SK-N-SH treated with all-trans-retinoic acid at 6 μM for 48 hours (cell line): ENCODE data around the gene TAF4B.

Experiments
- ATAC-seq: fragments of 200-7000 bp; cut with Tn5 transposase; 3 replicates; pipeline ENCODE4 v1.9.1; 2020; ENCODE audit warnings: mild to moderate bottlenecking, moderate library complexity
- ARNTL ChIP-seq: fragments of 450-650 bp; formaldehyde crosslinking; IDR thresholded peaks from 2 replicates; pipeline ENCODE4 v1.5.0; 2020; ENCODE audit warnings: low read depth, mild to moderate bottlenecking, moderate library complexity, borderline replicate concordance
- BACH2 ChIP-seq: fragments of 250-450 bp; sonication (Bioruptor Pico); IDR thresholded peaks from 2 replicates; pipeline ENCODE4 v1.9.0; 2021; ENCODE audit warnings: mild to moderate bottlenecking, borderline replicate concordance
- CSRNP3 ChIP-seq: fragments of 250-450 bp; sonication (Bioruptor Pico); IDR thresholded peaks from 2 replicates; pipeline ENCODE4 v1.5.1; 2021; ENCODE audit warnings: mild to moderate bottlenecking, moderate library complexity
- ESRRG ChIP-seq: fragments of 250-450 bp; sonication (Bioruptor Pico); IDR thresholded peaks from 2 replicates; pipeline ENCODE4 v1.6.1; 2021; ENCODE audit warnings: mild to moderate bottlenecking
- GLIS3 ChIP-seq: fragments of 250-450 bp; sonication (Bioruptor Pico); IDR thresholded peaks from 2 replicates; pipeline ENCODE4 v1.5.0; 2020; ENCODE audit warnings: mild to moderate bottlenecking, moderate library complexity
- ISL1 ChIP-seq: fragments of 250-450 bp; sonication (Bioruptor Pico); IDR thresholded peaks from 2 replicates; pipeline ENCODE4 v2.1.2; 2022; ENCODE audit warnings: mild to moderate bottlenecking, moderate library complexity
- OSR1 ChIP-seq: fragments of 250-450 bp; sonication (Bioruptor Pico); IDR thresholded peaks from 2 replicates; pipeline ENCODE4 v1.8.0; 2022; ENCODE audit warnings: moderate library complexity, mild to moderate bottlenecking, inconsistent platforms
- PPARA ChIP-seq: fragments of 250-450 bp; sonication (Bioruptor Pico); IDR thresholded peaks from 2 replicates; pipeline ENCODE4 v1.5.0; 2020; ENCODE audit warnings: mild to moderate bottlenecking, borderline replicate concordance
- RARB ChIP-seq: fragments of 250-450 bp; sonication (Bioruptor Pico); IDR thresholded peaks from 2 replicates; pipeline ENCODE4 v1.8.0; 2021; ENCODE audit warnings: mild to moderate bottlenecking, moderate library complexity
- SNAI2 ChIP-seq: fragments of 250-450 bp; sonication (Bioruptor Pico); IDR thresholded peaks from 2 replicates; pipeline ENCODE4 v1.5.0; 2020; ENCODE audit warnings: mild to moderate bottlenecking, moderate library complexity
- ZFP3 ChIP-seq: fragments of 250-450 bp; sonication (Bioruptor Pico); IDR thresholded peaks from 2 replicates; pipeline ENCODE4 v1.5.0; 2020; ENCODE audit warnings: mild to moderate bottlenecking, moderate library complexity
- ZFP30 ChIP-seq: fragments of 450-650 bp; formaldehyde crosslinking; IDR thresholded peaks from 2 replicates; pipeline ENCODE4 v1.5.0; 2022; ENCODE audit warnings: mild to moderate bottlenecking, moderate library complexity
- ZNF565 ChIP-seq: fragments of 450-650 bp; formaldehyde crosslinking; conservative IDR thresholded peaks from 2 replicates; pipeline ENCODE4 v1.5.0; 2020; ENCODE audit warnings: low read depth, mild to moderate bottlenecking, moderate library complexity
- ZNF70 ChIP-seq: fragments of 450-650 bp; formaldehyde crosslinking; IDR thresholded peaks from 2 replicates; pipeline ENCODE4 v1.5.0; 2020; ENCODE audit warnings: mild to moderate bottlenecking, moderate library complexity
- ZNF8 ChIP-seq: fragments of 450-650 bp; formaldehyde crosslinking; IDR thresholded peaks from 2 replicates; pipeline ENCODE4 v1.5.0; 2020; ENCODE audit warnings: mild to moderate bottlenecking, moderate library complexity
- TF ChIP-seq, protein P1 (sequence below): fragments of 250-450 bp; sonication (Bioruptor Pico); IDR thresholded peaks from 2 replicates; pipeline ENCODE4 v1.8.0; 2020; ENCODE audit warnings: mild to moderate bottlenecking, moderate library complexity, borderline replicate concordance
- TF ChIP-seq, protein P2 (sequence below): fragments of 250-450 bp; sonication (Bioruptor Pico); IDR thresholded peaks from 2 replicates; pipeline ENCODE4 v1.8.0; 2021; ENCODE audit warnings: low read depth, mild to moderate bottlenecking, moderate library complexity, borderline replicate concordance
- TF ChIP-seq, protein P3 (sequence below): fragments of 250-450 bp; sonication (Bioruptor Pico); IDR thresholded peaks from 2 replicates; pipeline ENCODE4 v1.5.1; 2020; ENCODE audit warnings: low read depth, mild to moderate bottlenecking, moderate library complexity
- TF ChIP-seq, protein P4 (sequence below): fragments of 250-450 bp; sonication (Bioruptor Pico); IDR thresholded peaks from 2 replicates; pipeline ENCODE4 v1.5.0; 2020; ENCODE audit warnings: mild to moderate bottlenecking, moderate library complexity

TAF4B gene

DNA sequence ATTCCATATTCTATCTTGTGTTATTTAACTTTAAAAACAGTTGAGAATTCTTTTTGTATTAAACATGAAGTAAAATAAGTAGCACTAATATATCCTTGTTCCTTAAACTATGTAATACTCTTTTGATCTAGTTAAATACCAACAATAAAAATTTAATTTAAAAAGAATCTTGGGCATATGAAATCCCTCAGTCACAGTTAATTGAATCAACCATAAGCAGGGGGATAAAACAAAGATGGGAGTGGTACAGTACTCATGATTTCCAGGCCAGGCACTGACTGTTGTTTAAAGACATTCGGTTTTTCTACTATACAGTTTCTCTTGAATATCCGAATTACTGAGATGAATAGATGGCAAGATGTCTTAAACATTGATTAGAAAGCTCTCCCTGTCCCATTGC, 99.5 kb downstream of the TAF4B start:
- ATAC-seq: no peak
- TF ChIP-seq ARNTL (CRISPR knock-in tag): no peak
- TF ChIP-seq ESRRG: no peak
- TF ChIP-seq BACH2 (CRISPR knock-in tag): no peak
- TF ChIP-seq, protein P1, sequence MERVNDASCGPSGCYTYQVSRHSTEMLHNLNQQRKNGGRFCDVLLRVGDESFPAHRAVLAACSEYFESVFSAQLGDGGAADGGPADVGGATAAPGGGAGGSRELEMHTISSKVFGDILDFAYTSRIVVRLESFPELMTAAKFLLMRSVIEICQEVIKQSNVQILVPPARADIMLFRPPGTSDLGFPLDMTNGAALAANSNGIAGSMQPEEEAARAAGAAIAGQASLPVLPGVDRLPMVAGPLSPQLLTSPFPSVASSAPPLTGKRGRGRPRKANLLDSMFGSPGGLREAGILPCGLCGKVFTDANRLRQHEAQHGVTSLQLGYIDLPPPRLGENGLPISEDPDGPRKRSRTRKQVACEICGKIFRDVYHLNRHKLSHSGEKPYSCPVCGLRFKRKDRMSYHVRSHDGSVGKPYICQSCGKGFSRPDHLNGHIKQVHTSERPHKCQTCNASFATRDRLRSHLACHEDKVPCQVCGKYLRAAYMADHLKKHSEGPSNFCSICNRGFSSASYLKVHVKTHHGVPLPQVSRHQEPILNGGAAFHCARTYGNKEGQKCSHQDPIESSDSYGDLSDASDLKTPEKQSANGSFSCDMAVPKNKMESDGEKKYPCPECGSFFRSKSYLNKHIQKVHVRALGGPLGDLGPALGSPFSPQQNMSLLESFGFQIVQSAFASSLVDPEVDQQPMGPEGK: no peak
- no peak for TF ChIP-seq ZNF70
- TF ChIP-seq, protein P2, sequence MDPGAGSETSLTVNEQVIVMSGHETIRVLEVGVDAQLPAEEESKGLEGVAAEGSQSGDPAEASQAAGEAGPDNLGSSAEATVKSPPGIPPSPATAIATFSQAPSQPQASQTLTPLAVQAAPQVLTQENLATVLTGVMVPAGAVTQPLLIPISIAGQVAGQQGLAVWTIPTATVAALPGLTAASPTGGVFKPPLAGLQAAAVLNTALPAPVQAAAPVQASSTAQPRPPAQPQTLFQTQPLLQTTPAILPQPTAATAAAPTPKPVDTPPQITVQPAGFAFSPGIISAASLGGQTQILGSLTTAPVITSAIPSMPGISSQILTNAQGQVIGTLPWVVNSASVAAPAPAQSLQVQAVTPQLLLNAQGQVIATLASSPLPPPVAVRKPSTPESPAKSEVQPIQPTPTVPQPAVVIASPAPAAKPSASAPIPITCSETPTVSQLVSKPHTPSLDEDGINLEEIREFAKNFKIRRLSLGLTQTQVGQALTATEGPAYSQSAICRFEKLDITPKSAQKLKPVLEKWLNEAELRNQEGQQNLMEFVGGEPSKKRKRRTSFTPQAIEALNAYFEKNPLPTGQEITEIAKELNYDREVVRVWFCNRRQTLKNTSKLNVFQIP (CRISPR knock-in tag): no peak
- TF ChIP-seq ZFP3 (CRISPR knock-in tag): no peak

- TF ChIP-seq ESRRG: no peak
- no peak for TF ChIP-seq BACH2 (CRISPR knock-in tag)
- TF ChIP-seq ZNF8: no peak
- no peak for TF ChIP-seq ZFP3 (CRISPR knock-in tag)
- no peak for TF ChIP-seq ZNF565
- TF ChIP-seq OSR1 (CRISPR knock-in tag): no peak
- no peak for TF ChIP-seq GLIS3 (CRISPR knock-in tag)
- TF ChIP-seq, protein P3, sequence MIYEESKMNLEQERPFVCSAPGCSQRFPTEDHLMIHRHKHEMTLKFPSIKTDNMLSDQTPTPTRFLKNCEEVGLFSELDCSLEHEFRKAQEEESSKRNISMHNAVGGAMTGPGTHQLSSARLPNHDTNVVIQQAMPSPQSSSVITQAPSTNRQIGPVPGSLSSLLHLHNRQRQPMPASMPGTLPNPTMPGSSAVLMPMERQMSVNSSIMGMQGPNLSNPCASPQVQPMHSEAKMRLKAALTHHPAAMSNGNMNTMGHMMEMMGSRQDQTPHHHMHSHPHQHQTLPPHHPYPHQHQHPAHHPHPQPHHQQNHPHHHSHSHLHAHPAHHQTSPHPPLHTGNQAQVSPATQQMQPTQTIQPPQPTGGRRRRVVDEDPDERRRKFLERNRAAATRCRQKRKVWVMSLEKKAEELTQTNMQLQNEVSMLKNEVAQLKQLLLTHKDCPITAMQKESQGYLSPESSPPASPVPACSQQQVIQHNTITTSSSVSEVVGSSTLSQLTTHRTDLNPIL: no peak
- TF ChIP-seq, protein P4, sequence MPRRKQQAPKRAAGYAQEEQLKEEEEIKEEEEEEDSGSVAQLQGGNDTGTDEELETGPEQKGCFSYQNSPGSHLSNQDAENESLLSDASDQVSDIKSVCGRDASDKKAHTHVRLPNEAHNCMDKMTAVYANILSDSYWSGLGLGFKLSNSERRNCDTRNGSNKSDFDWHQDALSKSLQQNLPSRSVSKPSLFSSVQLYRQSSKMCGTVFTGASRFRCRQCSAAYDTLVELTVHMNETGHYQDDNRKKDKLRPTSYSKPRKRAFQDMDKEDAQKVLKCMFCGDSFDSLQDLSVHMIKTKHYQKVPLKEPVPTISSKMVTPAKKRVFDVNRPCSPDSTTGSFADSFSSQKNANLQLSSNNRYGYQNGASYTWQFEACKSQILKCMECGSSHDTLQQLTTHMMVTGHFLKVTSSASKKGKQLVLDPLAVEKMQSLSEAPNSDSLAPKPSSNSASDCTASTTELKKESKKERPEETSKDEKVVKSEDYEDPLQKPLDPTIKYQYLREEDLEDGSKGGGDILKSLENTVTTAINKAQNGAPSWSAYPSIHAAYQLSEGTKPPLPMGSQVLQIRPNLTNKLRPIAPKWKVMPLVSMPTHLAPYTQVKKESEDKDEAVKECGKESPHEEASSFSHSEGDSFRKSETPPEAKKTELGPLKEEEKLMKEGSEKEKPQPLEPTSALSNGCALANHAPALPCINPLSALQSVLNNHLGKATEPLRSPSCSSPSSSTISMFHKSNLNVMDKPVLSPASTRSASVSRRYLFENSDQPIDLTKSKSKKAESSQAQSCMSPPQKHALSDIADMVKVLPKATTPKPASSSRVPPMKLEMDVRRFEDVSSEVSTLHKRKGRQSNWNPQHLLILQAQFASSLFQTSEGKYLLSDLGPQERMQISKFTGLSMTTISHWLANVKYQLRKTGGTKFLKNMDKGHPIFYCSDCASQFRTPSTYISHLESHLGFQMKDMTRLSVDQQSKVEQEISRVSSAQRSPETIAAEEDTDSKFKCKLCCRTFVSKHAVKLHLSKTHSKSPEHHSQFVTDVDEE (CRISPR knock-in tag): no peak
- TF ChIP-seq RARB: no peak
- no peak for TF ChIP-seq ZFP30 (CRISPR knock-in tag)
- no peak for TF ChIP-seq ISL1 (CRISPR knock-in tag)
- TF ChIP-seq, protein P1: no peak
- TF ChIP-seq ZNF70: no peak
- TF ChIP-seq PPARA: no peak
- TF ChIP-seq SNAI2: no peak
- no peak for TF ChIP-seq CSRNP3 (CRISPR knock-in tag)
- no peak for TF ChIP-seq ARNTL (CRISPR knock-in tag)
- no peak for ATAC-seq
These were observed 100.8 kb downstream of the TAF4B start for GRCh38 chr18:26327062-26327461.

- TF ChIP-seq ZNF70: no peak
- TF ChIP-seq, protein P4 (CRISPR knock-in tag): no peak
- TF ChIP-seq, protein P1: no peak
- TF ChIP-seq, all 23 proteins: peak for 0
- no peak for ATAC-seq
These were observed 106.7 kb downstream of the TAF4B start for GRCh38 chr18:26332991-26333390.
